ENCODE measurements around the gene LY6G6F. TPM values are rescaled to one million over a fixed set of nuclear protein-coding genes. Genes with fewer than 3 reads are reported as not detected.

Gene LY6G6F
- total RNA-seq, 4 donors from 2014 or later = not detected

DNA sequence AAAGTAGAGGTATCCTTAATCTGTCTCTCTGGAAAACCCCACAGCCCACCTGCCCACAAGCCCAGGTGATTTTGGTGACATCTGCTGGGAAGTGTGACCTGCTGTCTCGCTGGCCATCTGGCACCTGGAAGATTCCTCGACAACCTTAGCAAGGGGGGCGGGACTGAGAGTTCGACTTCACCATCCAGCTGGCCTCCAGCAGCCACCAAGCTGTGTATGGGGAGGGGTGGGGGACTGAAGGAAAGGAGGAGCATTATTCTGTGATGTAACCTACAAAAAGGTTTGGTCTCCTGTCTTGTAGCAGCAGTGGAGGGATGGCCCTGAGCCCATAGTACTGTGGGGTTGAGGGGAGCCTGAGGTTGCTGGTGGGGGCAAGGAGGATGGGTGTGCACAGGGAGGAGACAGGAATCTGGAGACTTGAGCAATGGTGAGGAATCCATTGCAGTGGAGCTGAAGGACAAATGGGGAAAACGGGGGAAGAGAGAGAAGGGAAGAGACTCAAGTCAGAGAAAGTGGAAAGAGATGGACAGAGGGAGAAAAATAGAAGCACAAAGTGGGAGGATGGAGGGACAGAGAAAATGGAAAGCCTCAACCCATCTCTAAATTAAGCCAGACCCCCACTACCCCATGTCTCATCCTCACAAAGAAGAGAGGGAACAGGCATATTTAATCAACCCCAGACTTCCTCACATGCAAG lies 4.0 kb downstream of the LY6G6F start:
- H3K27ac ChIP-seq = no peak overlapping the region
- TF ChIP-seq, protein P1, sequence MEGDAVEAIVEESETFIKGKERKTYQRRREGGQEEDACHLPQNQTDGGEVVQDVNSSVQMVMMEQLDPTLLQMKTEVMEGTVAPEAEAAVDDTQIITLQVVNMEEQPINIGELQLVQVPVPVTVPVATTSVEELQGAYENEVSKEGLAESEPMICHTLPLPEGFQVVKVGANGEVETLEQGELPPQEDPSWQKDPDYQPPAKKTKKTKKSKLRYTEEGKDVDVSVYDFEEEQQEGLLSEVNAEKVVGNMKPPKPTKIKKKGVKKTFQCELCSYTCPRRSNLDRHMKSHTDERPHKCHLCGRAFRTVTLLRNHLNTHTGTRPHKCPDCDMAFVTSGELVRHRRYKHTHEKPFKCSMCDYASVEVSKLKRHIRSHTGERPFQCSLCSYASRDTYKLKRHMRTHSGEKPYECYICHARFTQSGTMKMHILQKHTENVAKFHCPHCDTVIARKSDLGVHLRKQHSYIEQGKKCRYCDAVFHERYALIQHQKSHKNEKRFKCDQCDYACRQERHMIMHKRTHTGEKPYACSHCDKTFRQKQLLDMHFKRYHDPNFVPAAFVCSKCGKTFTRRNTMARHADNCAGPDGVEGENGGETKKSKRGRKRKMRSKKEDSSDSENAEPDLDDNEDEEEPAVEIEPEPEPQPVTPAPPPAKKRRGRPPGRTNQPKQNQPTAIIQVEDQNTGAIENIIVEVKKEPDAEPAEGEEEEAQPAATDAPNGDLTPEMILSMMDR (IDR thresholded peaks at IDR 0.05) = no peak
- TF ChIP-seq EP300 (IDR thresholded peaks at IDR 0.05) = no peak
- no peak for TF ChIP-seq POLR2A (IDR thresholded peaks at IDR 0.05)
- 69 to 72% methylated on average over 5 of the region's 5 CpGs for WGBS, 2 donors

DNA sequence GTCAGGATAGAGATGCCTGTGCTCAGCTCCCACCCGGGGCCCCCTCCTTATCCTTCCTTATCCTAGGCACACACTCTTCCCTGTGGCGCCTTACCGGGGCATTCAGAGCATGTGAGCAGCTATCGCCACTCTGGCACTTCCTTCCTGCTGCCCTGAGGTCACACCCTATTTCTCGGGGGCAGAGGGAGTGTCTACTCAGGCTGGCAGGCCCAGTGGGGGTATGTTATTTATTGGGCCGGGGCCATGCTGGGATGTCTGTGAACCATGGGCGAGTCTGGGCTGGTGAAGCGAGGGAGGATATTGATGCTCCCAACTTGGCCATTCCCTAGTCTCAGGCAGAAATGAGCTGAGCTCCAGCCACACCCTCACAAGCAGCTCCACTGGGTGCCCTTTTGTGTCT lies 4.6 kb downstream of the LY6G6F start:
- Histone ChIP-seq H3K36me3 (no peaks in the 10 kb centered on the region), H3K27ac (no peak overlapping the region), H3K4me3 (no peak overlapping the region), H3K4me1 (peaks cover 0 to 7% (median 0%) of the 10 kb centered on the region in 4 donors), H3K9me3 (no peaks in the 10 kb centered on the region), H3K27me3 (no peaks in the 10 kb centered on the region)
- DNase-seq (ENCODE audit: low spot score in 2 of 2) = no peak
- 56 to 59% methylated on average over 8 of the region's 8 CpGs for WGBS, 2 donors
- TF ChIP-seq, protein P1 (IDR thresholded peaks at IDR 0.05) = no peak
- TF ChIP-seq EP300 (IDR thresholded peaks at IDR 0.05) (no peak), POLR2A (IDR thresholded peaks at IDR 0.05) (no peak)

More for the DNA sequence above, 4.0 kb downstream of the LY6G6F start:
- H3K4me1 ChIP-seq = peaks cover 0 to 7% (median 0%) of the 10 kb centered on the region in 4 donors
- no peaks in the 10 kb centered on the region for H3K9me3 ChIP-seq
- H3K27me3 ChIP-seq = no peaks in the 10 kb centered on the region
- no peak for DNase-seq (ENCODE audit: low spot score in 2 of 2)
- no peaks in the 10 kb centered on the region for H3K36me3 ChIP-seq
- no peak overlapping the region for H3K4me3 ChIP-seq

DNA sequence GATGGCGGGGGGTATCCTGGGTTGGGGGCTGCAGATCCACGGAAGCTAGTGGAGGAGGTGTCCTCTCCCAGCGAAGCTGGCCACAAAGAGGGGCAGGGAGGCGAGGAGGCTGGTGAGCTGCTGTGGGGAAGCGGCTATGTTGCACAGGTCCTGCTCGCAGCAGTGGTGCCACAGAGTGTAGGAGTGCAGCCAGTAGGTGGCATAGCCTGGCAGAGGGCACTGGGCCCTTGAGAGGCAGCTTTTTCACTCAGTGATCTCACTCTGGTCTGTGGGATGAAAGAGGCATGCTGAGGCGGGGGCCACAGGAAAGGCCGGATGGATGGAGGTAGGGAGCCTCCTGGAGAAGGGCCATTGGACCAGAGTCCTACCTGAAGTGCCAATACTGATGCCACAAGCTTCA lies 5.6 kb downstream of the LY6G6F start:
- no peak overlapping the region for H3K4me3 ChIP-seq
- no peak for DNase-seq (ENCODE audit: low spot score in 2 of 2)
- WGBS, 2 donors = 79% methylated on average over 8 of the region's 8 CpGs
- H3K36me3 ChIP-seq = no peaks in the 10 kb centered on the region
- no peak for TF ChIP-seq POLR2A (IDR thresholded peaks at IDR 0.05)
- TF ChIP-seq EP300 (IDR thresholded peaks at IDR 0.05) = no peak
- TF ChIP-seq, protein P1 (IDR thresholded peaks at IDR 0.05) = no peak
- no peaks in the 10 kb centered on the region for H3K27me3 ChIP-seq
- peaks cover 0 to 7% (median 0%) of the 10 kb centered on the region in 4 donors for H3K4me1 ChIP-seq
- no peaks in the 10 kb centered on the region for H3K9me3 ChIP-seq
- no peak overlapping the region for H3K27ac ChIP-seq

DNA sequence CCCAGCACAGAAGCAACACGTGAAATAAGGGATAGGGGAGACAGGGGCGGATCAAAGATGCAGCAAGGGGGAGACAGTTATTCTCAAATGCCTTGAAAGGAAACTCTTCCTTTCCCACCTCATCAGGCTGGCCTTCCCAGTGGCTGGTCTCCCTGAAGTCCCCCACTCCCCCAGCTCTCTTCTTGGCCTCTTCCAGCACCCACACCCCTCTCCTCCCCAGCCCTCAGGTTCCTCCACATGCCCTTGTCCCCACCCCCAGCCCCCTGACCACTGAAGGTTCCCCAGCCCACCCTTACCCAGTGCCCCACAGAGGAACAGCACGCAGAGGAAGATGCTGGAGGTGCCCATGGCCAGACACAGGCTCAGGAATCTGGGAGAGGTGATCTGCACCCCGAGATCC lies 6.8 kb downstream of the LY6G6F start:
- Histone ChIP-seq H3K4me1 (peaks cover 0 to 7% (median 0%) of the 10 kb centered on the region in 4 donors), H3K27ac (no peak overlapping the region), H3K36me3 (no peaks in the 10 kb centered on the region), H3K4me3 (no peak overlapping the region), H3K9me3 (no peaks in the 10 kb centered on the region), H3K27me3 (no peaks in the 10 kb centered on the region)
- WGBS, 2 donors = 51 to 53% methylated on average over 4 of the region's 4 CpGs
- no peak for DNase-seq (ENCODE audit: low spot score in 2 of 2)
- TF ChIP-seq POLR2A (IDR thresholded peaks at IDR 0.05) (no peak), EP300 (IDR thresholded peaks at IDR 0.05) (no peak)
- TF ChIP-seq, protein P1 (IDR thresholded peaks at IDR 0.05) = no peak

DNA sequence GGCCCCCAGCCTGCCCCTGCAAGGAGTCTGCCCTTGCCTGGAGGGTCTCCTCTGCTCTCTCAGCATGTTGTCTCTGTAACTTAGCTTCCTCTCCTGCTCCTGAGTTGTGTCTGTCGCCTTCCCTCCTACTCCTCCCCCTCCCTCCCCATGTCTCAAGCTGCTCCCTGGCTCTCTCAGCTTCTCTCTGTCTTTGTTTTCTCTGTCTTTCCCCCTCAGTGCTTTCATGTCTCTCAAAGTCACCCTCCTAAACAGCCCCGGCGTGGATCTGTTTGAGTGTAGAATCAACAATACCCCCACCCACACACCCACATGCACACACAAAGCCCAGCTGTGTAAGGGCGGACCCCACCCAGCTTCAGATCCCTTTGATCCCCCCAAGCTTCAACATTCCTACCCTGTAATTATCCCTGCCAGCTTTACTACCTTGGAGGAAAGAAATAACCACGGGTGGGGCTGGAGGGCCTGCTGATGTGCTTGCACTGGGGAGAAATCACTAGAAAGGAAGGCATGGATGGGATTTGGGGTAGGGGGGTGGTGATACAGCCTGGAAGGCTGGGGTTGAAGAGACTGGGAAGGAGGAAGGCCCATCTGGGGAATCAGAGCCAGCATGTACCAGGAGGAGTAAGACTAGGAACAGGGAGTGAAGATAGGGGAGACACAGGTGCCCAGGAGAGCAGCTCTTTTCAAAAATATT lies 7.5 kb downstream of the LY6G6F start:
- Histone ChIP-seq H3K4me1 (peaks cover 0 to 7% (median 0%) of the 10 kb centered on the region in 4 donors), H3K27ac (no peak overlapping the region), H3K4me3 (no peak overlapping the region), H3K36me3 (no peaks in the 10 kb centered on the region), H3K27me3 (no peaks in the 10 kb centered on the region), H3K9me3 (no peaks in the 10 kb centered on the region)
- no peak for DNase-seq (ENCODE audit: low spot score in 2 of 2)
- WGBS, 2 donors = 22 to 28% methylated on average over 5 of the region's 5 CpGs
- TF ChIP-seq POLR2A (IDR thresholded peaks at IDR 0.05) (no peak), EP300 (IDR thresholded peaks at IDR 0.05) (no peak)
- TF ChIP-seq, protein P1 (IDR thresholded peaks at IDR 0.05) = no peak
